Activated CD4-positive, CD25-positive, alpha-beta regulatory T cell treated with anti-CD3 and anti-CD28 coated beads, Interleukin-2, amount 50 U/mL, for 16 hours (primary cell): Measurements from ENCODE around the gene ECI2.
"Not testable (repeated sequence)": the region's sequence is repeated elsewhere in the genome, so short reads cannot be mapped to it uniquely, and the experiment has no call there.

Experiments
- DNase-seq: peaks from one replicate; pipeline ENCODE4 v3.0.0-alpha.2; 2020; ENCODE audit warnings: low read depth, low spot score

The ECI2 gene

DNA sequence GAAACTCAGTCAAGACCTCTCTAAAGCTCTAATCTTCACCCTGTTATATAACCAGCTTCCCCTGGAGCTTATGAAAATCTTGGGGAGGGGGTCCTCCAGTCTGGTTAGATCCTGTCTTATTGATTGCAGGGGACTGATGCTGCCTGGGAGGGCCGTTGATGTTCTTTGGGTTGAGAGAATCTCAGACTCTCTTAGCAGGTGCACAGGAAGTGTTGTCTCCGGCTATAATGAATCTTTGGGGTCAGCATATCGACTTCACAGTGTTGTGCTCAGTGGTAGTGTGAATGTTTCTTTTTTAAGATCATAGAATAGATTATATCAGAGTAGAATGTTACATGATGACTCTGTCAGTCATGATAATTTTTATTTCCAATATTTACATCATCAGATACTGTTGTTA lies 2.8 kb upstream of the ECI2 start:
- DNase-seq: no peak

DNA sequence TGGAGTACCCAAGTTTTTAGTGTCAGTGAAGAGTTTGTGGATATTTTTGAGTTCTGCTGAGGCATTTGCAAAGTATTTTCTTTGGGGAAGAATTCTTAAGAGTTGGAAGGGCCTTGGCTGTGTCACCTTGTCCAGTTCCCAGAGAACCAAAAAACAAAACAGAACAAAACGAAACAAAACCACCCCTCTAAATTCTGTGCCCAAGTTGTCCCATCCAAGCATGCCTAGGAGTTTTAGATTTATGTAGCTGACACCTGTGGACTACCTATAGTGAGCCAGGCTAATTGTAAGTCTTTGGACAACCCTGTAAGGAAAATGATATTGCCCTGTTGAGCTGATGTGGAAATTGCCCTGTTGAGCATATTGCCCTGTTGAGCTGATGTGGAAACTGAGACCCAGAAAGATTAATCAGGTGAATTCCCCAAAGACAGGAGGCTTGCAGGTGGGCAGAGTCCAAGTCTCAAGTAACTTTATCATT lies 1.0 kb upstream of the ECI2 start:
- no peak for DNase-seq

DNA sequence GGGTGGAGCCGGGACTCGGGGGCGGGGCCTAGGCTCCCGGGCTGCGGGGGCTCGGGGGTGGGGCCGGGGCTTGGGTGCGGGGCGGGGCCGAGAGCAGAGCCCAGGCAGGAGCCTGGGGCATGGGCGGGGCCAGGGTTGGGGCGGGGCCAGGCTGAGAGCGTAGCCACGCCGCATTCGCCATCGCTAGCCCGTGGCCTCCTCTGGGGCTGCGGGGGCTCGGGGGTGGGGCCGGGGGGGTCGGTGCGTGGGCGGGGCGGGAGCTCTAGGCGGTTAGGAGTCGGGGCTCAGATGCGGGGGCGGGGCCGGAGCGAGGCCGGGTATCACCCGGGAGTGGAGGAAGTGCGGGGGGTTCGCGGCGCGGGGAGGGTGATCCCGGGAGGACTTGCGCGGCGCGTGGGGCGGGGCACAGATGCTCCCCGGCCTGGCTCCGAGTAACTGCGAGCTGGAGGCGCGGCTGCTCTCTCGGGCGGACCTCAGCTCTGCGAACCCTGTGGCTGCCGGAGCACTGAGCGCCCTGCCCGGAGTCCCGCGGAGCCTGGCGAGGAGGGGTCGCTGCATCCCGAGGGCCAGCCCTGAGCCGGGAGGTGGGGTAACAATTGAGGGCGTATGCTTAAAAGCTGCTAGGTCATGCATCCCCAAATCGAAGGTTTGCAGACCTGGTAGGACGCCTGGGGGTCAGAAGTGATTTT lies 434 bp upstream of the ECI2 start:
- DNase-seq: peak; percentile 80

DNA sequence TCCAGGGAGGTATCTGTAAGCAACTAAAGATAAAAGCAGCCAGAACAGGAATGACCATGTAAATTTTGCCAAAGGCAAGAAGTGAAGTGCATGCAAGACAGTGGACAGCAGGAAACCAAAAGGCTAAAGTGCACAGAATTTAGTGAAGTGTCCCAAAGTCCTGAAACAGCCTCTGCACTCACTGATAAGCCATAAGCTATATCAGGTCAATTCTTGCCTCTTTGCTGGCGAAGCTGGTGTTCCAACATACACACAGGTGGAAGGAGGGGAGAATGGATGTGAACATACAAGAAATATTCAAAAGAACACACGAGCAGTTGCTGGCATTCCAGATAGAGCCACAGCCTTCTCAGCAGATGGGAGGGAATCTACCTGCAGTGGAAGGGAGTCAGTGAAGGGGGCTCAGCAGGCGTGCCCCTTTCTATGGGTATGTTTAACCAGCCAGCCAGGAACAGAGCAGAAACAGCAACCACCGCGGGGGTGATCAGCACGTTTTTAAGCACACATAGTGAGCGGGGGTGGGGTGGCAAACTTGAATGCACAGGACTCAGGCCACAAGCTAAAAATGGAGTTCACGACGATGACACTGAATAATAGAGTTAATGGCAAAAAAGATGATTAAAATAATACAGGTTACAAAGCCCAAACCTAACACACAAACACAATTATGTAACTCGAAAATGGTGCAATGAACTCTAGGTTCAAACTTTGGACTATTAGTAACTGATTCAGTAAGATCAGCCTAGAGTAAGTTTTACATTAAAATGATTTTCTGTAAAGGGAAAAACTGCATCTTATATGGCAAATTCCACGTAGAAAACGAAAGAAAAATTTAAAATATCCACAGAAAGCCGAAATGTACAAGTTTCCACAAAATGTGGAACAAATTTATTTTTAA lies 1.2 kb downstream of the ECI2 start:
- no peak for DNase-seq

DNA sequence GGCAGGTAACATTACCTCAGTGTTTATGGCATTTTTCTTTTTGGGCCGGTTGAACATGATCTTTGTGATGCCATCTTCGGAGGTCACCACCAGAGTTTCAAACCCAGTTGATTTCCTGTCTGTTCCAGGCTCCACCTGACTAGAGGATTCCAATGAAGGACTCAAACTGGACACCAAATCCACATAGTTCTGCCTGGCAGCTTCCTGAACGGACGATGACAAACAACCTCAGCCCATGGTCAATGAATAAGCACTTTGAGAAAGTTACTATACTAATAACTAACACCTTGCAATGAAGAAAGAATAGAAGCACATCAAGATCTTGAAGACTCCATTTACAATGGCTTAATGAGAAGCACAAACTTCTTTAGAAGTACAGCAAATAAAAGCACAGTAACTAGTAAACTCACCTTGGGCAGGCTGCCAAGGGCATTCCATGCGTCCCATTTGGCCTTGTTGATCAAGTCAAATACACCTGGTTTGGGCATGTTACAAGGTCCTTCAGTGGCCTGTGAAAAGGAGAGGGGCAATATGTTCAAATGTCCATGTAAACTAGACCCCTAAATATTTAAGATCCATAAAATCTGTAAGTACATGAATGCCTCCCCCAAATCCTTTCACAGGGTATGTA lies 4.9 kb downstream of the ECI2 start:
- no peak for DNase-seq

DNA sequence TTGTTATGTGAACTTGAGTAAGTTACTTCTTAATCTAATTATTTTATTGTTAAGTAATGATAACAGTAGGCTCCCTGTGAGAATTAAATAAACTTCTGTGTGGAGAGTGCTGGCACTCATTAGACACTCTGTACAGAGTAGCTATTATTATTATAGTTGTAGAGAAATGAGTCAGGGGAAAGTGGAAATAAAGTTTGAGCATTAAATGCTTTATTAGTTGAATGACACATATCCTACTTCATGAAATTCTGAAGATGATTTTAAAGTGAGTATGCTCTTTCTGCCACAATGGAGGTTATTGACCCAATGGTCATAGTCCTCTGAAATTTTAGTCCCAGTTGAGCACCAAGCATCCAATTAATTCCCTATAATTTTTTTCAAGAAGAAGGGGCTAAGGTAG lies 5.9 kb downstream of the ECI2 start:
- DNase-seq: no peak

DNA sequence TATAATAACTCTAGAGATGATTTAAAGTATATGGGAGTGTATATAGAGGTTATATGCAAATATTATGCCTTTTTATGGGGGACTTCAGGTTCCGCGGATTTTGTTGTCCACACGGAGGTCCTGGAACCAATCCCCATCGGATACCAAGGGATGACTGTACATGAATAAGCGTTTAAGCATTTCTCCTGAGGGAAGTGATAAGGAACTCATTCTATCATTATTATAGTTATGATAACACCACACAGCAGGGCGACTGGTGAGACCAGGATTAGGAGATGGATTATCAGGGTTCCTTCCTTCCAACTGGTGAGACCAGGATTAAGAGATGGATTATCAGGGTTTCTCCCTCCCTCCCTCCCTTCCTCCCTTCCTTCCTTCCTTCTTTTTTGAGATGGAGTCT lies 6.6 kb downstream of the ECI2 start:
- no peak for DNase-seq

DNA sequence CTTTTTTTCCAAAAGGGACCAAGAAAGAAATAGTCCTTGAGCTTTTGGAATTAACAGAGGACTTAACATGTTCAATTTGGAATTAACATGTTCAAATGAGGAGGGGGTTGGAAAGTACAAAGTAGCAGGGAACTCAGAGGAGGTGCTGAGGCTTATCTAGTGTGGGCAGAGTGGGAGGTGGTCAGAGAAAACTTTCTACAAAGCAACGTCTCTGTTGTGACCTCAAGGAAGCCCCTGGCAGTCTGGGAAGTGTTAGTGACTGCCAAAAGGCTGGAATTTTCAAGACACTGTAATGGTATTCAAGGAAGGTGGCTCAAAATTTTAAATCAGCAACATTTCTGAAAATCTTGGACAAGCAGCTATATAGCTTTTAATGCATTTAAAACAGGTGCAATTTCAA lies 7.3 kb downstream of the ECI2 start:
- DNase-seq: no peak

DNA sequence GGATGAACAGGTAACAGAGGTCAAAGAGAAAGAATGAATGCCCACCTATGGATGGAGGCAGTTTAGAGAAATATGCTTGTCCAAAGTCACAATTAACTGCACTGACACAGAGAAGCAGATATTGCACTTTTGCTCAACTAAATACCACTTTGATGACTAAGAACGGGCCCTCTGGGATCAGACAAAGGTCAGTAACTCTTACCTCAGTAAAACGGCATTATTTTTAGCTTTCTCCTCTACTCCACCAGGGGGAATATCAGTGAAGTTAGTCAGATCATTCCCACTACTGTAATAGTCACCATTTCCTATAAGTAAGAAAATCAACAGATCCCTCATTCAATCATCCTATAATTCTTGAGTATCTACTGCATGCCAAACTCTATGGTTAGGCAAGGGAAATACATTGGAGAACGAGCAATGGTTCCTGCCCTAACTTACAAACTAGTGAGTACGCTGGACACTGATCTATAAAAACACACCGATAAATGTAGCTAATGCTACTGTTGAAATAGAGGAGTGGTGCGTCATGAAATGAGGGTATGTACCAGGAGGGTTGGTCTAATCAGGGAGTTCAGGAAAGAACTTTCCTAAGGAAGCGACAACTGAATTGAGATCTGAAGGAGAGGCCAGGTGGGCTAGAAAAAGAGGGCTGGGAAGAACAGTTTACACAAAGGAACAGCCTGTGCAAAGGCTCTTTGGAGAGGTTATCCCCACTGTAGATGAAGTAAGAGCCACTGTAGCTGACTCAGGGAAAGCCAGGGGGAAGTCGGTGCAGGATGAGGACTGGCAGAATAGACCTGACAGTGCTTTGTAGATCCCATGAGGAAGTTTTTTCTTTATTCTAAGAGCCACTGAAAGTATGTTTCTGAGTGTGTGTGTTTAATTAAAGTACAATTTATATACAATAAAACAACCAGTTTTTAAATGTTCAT lies 9.2 kb downstream of the ECI2 start:
- DNase-seq: no peak

DNA sequence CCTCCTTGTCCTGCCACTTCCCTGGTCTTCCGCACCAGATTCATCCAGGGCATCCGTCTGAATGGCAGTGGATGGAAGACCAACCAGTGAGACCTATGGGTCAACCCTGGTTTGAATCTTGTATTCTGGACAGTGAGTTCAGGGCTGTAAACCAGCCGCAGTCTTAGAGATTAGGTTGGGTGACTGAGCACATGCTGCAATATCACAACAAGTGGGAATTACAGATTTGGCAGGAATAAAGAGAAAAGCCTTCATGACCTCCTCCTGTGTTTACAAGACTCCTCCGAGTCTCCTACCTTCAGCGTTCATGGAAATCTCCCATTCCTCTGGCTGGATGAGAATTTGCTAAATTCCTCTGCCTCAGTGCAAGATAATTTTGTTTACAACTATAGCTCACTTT lies 9.9 kb downstream of the ECI2 start:
- DNase-seq: no peak

DNA sequence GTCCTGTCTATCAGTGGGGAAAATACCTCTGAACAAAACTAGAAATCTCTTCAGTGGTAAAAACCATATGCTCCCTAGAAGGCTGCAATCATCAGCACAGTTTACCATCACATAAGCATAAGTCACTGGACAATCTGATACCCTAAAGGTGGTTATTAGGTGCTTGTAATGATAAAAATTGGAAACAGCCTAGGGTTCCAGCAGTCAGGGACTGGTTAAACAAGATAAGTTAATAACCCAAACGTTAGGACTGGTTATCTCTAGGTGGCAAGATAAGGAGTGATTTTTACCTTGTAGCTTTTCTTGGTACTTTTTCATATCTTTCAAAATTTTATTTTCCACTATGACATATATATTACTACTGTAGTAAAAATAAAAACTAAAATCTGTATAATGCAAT lies 11.0 kb downstream of the ECI2 start:
- no peak for DNase-seq

DNA sequence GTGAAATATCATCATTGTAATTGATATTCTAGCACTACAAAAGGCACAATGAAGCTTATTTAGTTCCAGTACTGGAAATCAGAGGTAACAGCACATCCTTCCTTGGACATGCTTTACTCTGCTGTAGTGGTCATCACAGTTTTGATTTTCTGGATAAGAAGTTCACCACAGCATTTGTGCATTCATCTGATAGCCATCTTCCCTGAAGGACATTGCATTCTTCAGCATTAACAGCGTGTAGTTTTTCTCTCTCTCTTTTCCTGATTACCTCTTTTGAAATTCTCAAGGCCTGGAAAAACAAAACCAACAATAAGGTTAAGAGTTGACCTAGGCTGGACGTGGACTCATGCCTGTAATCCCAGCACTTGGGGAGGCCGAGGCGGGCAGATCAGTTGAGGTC lies 19.6 kb downstream of the ECI2 start:
- no peak for DNase-seq

DNA sequence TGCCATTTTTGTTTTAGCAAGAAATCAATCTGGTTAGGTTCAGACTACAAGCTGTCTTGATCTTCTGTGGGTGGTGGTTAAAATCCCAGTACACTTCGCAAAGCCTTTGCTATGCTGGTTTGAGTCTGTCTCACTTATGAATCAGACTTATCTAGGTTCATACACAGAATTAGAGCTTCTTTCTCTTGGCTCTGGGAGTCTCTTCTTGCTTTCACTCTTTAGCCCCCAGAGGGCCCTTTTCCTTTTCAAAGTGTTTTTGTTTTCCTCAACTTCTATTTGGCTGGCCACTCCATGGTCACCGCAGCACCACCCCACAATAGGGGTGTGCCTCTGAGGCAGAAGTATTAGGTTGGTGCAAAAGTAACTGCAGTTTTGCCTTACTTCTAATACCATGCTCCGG lies 21.3 kb downstream of the ECI2 start:
- no peak for DNase-seq

DNA sequence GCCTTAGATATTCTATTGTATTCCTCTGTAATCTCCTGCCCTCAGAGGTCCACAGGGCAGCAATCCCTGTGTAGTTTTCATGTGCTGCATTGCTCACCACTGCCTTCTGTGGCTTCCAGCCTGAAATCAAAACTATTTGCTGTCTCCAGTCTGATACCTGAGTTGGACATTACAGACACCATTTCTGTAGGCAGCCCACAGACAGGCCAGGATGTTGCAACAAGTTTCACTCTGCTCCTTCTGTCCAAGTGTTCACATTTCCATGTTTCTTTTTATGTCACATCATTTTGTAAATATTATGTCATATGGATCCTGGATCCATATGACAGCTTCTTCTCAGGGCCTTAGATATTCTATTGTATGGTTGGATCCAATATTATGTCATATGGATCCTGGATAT lies 21.7 kb downstream of the ECI2 start:
- no peak for DNase-seq

DNA sequence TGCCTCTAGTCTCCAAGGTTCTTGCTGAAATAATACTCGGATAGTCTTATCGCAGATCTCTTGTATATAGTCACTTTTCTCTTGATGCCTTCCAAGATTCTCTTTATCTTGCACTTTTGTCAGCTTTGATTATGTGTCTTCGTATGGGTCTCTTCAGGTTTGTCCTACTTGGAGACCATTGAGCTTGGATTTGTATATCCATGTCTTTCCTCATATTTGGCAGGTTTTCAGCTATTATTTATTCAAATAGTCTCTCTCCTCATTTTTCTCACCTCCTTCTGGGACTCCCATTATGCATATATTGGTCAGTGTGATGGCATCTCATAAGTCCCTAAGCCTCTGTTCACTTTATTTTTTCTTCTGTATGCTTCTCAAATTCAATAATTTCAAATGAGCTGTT lies 23.0 kb downstream of the ECI2 start:
- no peak for DNase-seq

DNA sequence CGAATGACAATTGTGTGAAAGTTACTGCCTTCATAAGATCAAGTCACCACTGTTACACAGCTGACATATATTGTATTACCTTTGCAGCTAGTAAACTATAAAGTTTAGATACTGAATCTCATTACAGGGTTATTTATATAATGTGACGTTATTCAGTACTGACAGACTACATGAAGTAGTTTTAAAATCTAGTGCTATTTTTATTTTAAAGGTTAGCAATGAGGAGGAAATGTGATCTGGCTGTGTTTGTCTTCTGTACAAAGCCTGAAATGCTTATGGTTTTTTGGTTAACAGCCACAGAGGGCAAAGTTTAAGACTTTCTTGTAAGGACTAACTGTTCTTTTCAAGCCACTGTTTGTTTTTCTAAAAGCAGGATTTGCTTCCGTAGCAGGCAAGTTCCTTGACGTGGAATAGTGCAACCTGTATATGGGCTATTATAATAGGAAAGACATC lies 26.0 kb downstream of the ECI2 start:
- DNase-seq: not testable (repeated sequence)

DNA sequence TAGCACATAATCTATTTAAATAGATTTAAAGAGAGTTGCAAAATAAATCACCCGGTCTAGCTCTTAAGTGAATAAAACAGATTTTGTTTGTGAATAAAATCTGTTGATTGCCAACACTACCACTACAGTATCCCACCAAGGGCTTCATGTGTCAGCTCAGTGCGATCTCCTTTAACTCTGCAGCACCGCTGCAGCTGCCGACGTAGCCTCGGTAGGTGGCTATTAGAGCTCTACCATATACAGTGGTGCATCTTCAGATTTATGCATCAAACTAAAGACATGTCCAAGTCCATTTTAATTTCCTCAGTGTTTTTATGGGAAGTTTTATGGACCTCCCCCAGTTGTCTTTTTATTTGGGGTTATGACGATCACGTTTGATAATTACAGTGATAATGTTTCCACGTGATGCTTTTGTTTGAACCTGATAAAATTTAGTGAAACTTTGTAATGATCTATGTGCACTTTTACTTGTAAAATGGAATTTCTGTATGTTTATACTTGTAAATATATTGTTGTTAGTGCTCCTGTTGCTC lies 26.7 kb downstream of the ECI2 start:
- DNase-seq: no peak

DNA sequence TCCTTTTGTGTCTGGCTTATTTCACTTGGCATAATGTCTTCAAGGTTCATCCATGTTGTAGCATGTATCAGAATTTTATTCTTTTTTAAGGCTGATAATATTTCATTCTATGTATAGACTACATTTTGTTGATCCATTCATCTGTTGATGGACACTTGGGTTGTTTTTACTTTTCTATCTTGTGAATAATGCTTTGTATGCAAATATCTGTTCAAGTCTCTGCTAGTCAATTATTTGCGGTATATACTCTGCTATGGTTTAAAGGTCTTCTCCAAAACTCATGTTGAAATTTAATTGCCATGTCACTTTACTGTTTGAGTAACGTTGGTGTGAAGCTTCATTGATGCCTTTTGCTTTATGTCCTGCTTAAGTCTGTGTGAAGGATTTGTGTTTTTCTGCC lies 27.5 kb downstream of the ECI2 start:
- no peak for DNase-seq

DNA sequence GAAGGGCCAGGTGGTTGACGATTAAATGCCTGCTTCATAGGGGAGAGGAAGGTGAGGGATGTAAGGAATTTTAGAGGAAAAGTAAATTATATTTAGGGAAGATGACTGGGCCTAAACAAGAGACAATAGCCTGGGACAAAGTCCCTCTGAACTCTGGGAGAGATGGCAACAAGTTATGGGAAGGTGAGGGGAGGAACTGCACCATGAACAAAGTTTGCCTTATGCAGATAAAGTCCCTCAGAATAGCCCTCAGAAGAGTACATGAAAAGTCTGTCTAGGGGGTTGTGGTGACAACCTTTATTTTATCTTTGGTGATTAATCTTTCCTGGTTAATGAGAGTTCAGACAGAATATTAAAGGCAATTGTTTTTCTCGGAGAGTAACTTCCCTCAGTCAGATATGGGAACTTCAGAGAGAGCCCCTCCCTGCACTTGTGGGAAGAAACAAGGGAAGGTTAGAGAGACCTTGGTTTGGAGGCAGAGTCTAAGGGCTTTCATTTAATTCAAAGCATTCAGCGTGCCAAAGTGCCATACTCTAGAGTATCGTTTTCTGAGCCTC lies 29.3 kb downstream of the ECI2 start:
- DNase-seq: no peak

DNA sequence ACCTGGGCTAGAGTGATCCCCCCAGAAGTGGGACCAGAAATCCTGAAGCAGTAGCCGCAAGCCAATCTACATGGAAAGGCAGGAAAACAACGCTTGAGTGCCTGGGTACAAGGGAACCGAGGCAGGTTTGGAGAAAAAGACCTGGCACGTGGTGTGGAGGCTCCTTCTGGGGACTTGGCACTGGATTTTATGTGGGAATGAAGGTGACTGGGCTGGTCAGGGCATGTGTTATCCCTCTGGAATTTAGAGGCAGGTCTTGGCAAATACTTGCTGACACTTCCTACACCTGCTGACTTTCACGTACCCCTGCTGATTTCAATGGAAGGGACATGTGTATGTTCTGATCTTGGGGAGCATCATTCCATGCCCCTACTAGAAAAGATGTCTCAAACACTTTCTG lies 31.4 kb downstream of the ECI2 start:
- no peak for DNase-seq

DNA sequence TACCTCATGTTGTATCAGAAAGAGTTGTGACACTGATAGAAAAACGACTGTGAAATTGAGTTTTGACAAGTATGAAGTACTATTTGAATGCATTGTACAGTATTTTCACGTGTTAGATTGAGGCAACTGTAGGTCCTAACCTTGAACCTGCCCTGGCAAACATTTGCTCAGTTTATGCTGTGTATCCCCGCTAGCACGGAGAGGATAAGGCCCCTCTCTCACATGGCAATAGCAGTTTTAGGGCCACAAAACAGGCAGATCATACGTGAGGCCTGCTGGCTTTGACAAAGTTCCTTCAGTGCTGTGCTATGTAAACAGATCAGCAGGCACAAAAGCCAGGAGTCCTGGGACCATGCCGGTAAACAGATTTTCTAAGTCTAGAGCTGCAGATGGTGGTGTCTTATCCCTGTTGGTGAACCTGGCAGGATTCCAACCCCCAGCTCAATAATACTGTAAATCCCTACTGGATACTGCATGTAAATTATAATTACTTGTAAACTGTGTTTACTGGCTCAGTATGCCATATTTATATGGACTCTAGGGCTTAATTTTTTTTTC lies 32.6 kb downstream of the ECI2 start:
- DNase-seq: no peak
